Anterior cingulate cortex (tissue), 58 donors: ENCODE data around the gene RIN3.
"Not testable (repeated sequence)": the region's sequence is repeated elsewhere in the genome, so short reads cannot be mapped to it uniquely, and the experiment has no call there.

Experiments used
- DNase-seq, 58 donors: peaks; one replicate each; lab custom pipeline; 2025; lab: John Stamatoyannopoulos, UW

Gene RIN3

DNA sequence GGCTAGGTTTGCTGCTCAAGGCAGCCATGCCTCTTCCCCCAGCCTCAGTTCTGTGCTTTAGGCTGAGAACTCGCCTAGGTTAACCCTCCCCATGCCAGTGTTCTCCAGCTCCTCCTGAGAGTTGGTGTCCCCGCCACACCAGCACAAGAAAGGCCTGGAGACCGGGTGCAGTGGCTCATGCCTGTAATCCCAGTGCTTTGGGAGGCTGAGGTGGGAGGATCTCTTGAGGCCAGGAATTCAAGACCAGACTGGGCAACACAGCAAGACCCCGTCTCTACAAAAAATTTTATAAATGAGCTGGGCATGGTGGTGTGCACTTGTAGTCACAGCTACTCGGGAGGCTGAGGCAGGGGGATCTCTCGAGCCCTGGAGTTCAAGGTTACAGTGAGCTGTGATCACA, 10.2 kb downstream of the RIN3 start:
- DNase-seq = no peak

DNA sequence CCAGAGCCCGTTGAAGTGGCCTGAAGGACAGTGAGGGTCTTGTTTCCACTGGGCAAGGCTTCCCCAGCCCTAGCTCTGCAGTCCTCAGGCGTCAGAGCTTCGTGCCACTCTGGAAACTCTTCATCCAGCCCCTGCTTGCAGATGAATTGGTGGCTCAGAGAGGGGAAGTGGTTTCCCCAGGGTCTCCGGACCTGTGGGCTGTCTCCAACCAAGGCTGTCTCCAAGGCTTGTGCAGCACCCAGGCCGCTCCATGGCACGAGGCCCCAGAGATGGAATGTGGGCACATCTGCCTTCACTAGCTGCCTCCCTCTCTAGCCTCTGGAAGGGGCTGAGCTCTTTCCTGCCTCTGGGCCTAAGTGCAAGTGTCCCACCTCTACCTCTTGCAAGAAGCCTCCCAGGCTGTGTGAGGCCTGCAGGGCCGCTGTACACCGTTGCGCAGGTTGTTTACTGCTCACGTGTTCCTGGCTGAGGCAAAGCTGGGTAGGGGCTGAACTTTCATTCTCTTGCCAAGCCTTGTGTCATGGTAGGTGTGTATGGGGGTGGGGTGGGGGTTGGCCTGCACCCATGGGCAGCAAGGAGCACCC, 11.1 kb downstream of the RIN3 start:
- DNase-seq = no peak

DNA sequence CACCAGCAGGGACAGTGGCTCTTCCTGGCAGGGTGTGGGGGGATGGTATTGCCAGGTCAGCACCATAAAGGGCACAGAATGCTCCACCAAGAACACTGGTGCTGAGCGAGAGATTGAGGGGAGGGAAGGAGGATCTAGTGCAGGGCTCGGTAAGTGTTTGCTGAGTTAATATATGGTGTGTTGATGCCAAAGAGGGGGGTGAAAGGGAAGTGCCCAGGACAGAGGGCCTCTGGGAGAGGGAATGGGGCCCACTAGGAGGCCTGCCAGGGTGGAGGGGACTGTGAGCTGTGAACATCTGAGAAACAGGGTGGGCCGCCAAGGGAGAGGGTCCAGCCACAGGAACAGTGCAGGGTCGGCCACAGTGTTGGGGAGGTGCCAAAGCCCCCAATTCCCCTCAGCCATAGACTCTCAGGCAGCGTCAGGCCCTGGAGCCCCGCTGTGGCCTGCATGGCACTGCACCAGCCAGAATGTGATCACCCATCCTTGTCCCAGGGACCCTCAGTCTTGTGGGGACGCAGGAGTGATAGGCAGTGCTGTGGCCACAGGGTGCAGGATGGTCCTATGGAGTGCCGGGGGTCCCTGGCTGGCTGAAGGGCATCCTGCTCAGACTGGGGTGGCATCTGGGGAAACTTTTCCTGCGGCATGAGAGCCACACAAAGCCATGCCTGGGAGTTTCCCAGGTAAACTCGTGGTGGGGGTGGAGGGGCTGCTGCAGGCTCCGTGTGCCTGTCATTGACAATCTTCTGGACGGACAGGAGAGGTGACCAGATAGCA, 11.9 kb downstream of the RIN3 start:
- no peak for DNase-seq

GRCh38 chr14:92527721-92528120, 14.1 kb downstream of the RIN3 start:
- no peak for DNase-seq

- no peak for DNase-seq
These were observed 15.0 kb downstream of the RIN3 start for GRCh38 chr14:92528486-92529100.

GRCh38 chr14:92529903-92530302, 16.3 kb downstream of the RIN3 start:
- DNase-seq = no peak

GRCh38 chr14:92531106-92531873, 17.7 kb downstream of the RIN3 start:
- no peak for DNase-seq

- no peak for DNase-seq
These were observed 19.0 kb downstream of the RIN3 start for GRCh38 chr14:92532490-92533163.

DNA sequence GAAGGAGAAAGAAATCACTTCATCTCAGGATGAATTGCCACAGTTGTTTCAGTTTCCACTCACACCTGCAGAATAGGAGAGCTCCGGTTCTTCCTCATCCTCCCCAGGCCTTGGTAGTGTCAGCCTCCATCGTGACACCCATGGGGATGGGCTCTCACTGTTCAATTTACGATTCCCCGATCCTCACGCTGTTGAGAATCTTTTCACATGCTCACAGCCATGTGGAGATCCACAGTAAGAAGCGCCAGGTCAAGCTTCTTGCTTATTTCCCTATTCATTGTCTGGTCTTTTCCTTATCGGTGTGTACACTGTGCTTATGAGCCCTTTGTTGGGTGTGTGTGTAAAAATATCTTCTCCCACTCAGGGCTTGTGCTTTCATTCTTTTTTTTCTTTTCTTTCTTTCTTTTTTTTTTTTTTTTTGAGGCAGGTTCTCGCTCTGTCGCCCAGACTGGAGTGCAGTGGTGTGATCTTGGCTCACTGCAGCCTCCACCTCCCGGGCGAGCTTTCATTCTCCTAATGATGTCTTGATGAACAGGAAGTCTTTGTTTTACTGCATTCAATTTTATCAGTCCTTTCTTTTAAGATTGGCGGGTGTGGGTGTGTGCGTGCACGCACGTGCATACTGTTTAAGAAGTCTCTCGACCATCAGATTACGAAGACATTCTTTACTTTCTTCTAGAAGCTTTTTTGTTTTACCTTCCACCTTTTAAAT, 21.5 kb downstream of the RIN3 start:
- DNase-seq = no peak

GRCh38 chr14:92536231-92536630, 22.6 kb downstream of the RIN3 start:
- DNase-seq = not testable (repeated sequence)

DNA sequence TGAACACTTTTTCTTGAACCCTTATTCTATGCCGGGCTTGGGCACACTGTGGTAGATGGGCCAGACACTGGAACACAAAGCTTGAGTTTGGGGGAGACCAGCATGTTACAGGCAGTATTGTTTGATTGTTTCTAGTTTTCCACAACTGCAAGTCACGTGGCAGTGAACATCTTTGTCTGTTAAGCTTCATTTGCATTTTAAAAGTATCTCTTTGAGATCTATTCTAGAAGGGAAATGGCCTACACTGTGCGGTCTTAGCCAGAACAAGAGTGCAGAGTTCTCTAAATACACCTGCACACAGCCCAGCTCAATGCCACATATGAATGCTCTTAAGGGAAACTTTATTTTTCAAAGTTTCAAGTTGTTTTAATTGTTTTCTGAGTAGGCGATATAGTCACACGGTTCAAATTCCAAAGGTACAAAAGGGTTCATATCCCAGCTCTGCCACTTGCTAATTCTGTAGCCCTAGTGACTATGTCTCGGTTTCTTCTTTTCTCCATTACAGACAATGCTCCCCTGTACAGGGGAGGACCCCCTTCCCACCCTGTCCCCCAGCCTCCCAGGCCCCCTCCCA, 24.9 kb downstream of the RIN3 start:
- no peak for DNase-seq

DNA sequence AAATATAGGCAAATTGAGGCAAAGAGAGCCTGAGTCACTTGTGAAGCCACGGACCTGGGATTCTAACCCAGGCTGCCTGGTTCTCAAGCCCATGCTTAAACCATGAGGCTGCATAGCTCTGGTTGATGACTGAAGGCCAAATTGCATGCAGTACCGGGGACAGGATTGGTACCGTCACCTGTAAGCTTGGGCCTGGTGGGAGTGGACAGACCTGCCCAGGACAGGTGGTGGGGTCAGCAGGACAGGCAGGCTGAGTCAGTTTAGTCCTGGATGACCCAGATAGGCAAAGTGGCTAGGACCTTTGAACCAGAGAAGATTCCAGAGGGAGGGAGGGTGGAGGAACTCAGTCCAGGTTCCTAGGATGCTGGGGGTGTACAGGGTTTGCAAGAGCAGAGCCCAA, 25.8 kb downstream of the RIN3 start:
- no peak for DNase-seq

DNA sequence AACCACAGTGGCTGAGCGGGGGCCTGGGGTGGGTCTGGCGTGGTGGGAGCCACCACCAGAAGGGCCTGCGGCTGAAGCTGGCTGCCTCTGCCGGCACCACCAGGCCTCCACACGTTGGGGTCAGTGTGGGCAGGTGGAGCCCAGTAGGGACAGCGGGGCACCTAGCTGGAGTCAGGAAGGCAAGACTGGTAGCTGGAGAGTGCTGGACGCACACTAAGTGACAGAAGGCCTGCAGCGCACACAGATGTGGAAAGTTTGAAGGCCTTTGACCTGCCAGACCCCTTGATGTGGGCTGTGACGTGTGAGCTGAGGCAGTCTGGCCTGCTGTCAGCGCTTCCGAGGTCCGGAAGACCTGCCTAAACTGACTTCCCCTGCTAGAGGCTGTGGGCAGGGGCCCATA, 26.3 kb downstream of the RIN3 start:
- no peak for DNase-seq

GRCh38 chr14:92540472-92541048, 27.0 kb downstream of the RIN3 start:
- peak in 44 of 58 donors; percentile 7 to 67 (median 34) for DNase-seq

DNA sequence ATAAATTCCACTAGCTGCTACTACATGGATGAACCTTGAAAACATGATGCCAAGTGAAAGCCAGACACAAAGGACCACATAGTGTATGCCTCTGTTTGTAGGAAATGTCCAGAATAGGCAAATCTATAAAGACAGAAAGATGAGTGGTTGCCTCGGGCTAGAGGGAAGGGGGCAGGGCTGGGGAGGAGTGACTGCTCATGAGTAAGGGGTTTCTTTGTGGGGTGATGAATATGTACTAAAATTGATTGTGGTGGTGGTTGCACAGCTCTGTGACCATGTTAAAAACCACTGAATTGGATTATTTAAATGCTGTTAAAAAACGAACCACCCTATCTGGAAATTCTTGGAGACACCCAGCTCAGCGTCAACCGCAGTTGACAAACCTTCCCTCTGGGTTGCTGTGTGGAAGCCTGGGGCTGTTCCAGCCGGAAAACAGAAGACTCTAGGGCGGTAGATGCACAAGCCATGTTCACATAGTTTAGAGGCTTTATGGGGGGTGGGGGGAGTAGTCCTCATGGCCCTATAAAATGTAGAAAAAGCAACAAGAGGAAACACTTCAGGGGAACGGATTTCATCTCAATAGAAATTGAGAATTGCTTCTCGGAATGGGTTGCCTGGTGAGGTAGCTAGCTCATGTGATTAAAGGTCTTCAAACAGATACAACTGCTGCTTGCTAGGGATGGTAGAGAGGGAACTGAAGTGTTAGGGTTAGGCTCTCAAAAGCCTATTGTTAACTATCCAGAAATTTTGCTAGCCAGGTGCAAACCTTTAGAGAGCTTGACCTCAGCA, 29.4 kb downstream of the RIN3 start:
- DNase-seq = no peak

GRCh38 chr14:92544051-92544720, 30.6 kb downstream of the RIN3 start:
- no peak for DNase-seq

DNA sequence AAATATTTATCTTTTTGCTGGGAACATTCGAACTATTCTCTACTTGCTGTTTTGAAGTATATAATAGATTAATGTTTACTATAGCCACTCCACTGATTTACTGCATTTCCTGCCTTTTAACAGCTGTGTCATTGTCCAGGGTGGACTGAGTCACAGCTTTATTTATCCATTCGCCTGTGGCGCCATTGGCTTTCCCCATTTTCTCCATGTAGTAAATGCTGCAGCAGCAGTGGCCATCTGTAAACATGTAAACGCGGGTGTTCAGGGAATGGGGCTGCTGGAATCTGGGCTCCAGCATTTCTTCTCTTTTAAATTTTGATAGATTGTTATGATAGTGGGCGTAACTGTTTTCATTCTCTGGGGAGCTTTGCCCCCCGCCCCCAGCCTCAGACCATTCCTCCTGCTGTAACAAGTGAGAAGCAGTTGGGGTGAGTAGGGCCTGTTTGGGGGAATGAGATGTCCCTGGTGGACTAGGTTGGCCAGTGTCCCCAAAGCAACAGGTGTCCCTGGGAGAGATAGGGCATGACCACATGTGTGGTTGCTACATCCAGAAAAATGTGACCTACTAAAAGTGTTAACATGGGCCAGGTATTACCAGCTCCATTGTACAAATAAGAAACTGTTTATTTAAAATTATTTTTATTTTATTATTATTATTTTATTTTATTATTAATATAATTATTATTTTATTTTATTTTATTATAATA, 32.9 kb downstream of the RIN3 start:
- DNase-seq = no peak
